Measurements from ENCODE around the gene SIX1.

SIX1 gene

DNA sequence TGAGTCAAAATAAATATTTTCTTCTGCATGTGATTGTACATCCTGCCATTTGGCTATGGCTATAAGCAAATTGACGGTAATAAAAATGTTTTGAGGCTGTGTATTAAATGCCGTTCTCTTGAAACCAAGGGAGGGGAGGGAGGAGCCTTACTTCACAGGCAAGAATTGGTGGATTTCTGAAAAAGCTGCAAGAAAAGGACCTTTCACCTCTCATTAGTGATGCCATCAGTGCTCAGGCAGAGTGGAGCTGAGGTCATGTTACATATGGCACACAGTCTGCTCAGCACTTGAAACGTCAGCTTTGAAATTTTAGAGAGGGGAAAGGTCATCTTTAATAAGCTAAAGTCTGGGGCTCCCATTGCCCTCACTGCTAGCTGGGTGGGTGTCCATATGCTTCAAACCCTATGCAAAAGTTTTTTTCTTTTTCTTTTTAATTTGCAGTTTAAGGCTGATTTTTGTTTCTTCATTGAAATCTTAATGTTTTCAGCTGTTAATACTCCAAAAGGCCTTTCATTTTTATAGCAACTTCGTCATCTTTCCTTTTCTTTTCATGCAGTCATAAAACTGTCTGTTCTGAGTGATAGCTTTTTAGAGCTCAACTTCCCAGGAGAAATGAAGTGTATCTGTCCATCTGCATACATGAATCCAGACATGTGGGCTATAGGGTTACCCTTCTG lies 9.8 kb upstream of the SIX1 start (continued):
- TF ChIP-seq, protein P1, sequence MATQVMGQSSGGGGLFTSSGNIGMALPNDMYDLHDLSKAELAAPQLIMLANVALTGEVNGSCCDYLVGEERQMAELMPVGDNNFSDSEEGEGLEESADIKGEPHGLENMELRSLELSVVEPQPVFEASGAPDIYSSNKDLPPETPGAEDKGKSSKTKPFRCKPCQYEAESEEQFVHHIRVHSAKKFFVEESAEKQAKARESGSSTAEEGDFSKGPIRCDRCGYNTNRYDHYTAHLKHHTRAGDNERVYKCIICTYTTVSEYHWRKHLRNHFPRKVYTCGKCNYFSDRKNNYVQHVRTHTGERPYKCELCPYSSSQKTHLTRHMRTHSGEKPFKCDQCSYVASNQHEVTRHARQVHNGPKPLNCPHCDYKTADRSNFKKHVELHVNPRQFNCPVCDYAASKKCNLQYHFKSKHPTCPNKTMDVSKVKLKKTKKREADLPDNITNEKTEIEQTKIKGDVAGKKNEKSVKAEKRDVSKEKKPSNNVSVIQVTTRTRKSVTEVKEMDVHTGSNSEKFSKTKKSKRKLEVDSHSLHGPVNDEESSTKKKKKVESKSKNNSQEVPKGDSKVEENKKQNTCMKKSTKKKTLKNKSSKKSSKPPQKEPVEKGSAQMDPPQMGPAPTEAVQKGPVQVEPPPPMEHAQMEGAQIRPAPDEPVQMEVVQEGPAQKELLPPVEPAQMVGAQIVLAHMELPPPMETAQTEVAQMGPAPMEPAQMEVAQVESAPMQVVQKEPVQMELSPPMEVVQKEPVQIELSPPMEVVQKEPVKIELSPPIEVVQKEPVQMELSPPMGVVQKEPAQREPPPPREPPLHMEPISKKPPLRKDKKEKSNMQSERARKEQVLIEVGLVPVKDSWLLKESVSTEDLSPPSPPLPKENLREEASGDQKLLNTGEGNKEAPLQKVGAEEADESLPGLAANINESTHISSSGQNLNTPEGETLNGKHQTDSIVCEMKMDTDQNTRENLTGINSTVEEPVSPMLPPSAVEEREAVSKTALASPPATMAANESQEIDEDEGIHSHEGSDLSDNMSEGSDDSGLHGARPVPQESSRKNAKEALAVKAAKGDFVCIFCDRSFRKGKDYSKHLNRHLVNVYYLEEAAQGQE (tag by site-specific recombination; IDR thresholded peaks at IDR 0.05), result no peak
- TF ChIP-seq SETDB1 (IDR thresholded peaks at IDR 0.05; ENCODE audit: insufficient read length, low read length) (no peak), TCF7L2 (IDR thresholded peaks at IDR 0.05; ENCODE audit: borderline replicate concordance, low read depth, low read length) (peak; percentile 98), ZNF37A (tag by site-specific recombination; IDR thresholded peaks at IDR 0.05) (no peak), ZFP37 (tag by site-specific recombination; IDR thresholded peaks at IDR 0.05) (0 out of 2 replicates have a peak, but pooled peaks have one; percentile 20), MYNN (tag by site-specific recombination; IDR thresholded peaks at IDR 0.05; ENCODE audit: borderline replicate concordance) (no peak), ZNF114 (tag by site-specific recombination; IDR thresholded peaks at IDR 0.05) (no peak), KLF1 (tag by site-specific recombination; IDR thresholded peaks at IDR 0.05) (no peak), ZNF629 (tag by site-specific recombination; IDR thresholded peaks at IDR 0.05) (peak; percentile 98), ZNF175 (tag by site-specific recombination; IDR thresholded peaks at IDR 0.05) (no peak), ZNF169 (tag by site-specific recombination; IDR thresholded peaks at IDR 0.05) (no peak), MEIS1 (CRISPR knock-in tag; IDR thresholded peaks at IDR 0.05; ENCODE audit: borderline replicate concordance) (no peak), YY1 (tag by site-specific recombination; IDR thresholded peaks at IDR 0.05) (no peak), KLF10 (tag by site-specific recombination; IDR thresholded peaks at IDR 0.05) (peak; percentile 38), ZNF391 (tag by site-specific recombination; IDR thresholded peaks at IDR 0.05; ENCODE audit: borderline replicate concordance, low read depth) (peak; percentile 72), ZNF785 (tag by site-specific recombination; IDR thresholded peaks at IDR 0.05) (no peak), ZNF423 (tag by site-specific recombination; IDR thresholded peaks at IDR 0.05) (no peak), ZNF830 (tag by site-specific recombination; IDR thresholded peaks at IDR 0.05; ENCODE audit: low read depth) (no peak), OVOL3 (tag by site-specific recombination; IDR thresholded peaks at IDR 0.05) (peak; percentile 55; the same call in 1 of the 2 replicates), ZNF555 (tag by site-specific recombination; conservative IDR thresholded peaks at IDR 0.05) (no peak), ZFP41 (tag by site-specific recombination; IDR thresholded peaks at IDR 0.05; ENCODE audit: borderline replicate concordance) (no peak), ZNF510 (tag by site-specific recombination; IDR thresholded peaks at IDR 0.05; ENCODE audit: insufficient replicate concordance) (no peak), ZNF239 (tag by site-specific recombination; IDR thresholded peaks at IDR 0.05) (no peak), ZNF248 (tag by site-specific recombination; IDR thresholded peaks at IDR 0.05) (no peak)
- TF ChIP-seq, protein P2, sequence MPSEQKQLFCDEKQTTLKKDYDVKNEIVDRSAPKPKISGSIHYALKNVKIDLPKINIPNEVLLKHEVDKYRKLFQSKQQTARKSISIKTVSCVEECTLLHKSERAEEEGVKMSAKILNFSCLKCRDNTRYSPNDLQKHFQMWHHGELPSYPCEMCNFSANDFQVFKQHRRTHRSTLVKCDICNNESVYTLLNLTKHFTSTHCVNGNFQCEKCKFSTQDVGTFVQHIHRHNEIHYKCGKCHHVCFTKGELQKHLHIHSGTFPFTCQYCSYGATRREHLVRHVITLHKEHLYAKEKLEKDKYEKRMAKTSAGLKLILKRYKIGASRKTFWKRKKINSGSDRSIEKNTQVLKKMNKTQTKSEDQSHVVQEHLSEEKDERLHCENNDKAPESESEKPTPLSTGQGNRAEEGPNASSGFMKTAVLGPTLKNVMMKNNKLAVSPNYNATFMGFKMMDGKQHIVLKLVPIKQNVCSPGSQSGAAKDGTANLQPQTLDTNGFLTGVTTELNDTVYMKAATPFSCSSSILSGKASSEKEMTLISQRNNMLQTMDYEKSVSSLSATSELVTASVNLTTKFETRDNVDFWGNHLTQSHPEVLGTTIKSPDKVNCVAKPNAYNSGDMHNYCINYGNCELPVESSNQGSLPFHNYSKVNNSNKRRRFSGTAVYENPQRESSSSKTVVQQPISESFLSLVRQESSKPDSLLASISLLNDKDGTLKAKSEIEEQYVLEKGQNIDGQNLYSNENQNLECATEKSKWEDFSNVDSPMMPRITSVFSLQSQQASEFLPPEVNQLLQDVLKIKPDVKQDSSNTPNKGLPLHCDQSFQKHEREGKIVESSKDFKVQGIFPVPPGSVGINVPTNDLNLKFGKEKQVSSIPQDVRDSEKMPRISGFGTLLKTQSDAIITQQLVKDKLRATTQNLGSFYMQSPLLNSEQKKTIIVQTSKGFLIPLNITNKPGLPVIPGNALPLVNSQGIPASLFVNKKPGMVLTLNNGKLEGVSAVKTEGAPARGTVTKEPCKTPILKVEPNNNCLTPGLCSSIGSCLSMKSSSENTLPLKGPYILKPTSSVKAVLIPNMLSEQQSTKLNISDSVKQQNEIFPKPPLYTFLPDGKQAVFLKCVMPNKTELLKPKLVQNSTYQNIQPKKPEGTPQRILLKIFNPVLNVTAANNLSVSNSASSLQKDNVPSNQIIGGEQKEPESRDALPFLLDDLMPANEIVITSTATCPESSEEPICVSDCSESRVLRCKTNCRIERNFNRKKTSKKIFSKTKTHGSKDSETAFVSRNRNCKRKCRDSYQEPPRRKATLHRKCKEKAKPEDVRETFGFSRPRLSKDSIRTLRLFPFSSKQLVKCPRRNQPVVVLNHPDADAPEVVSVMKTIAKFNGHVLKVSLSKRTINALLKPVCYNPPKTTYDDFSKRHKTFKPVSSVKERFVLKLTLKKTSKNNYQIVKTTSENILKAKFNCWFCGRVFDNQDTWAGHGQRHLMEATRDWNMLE (tag by site-specific recombination; conservative IDR thresholded peaks at IDR 0.05; ENCODE audit: low read depth), result 0 out of 2 replicates have a peak, but pooled peaks have one; percentile 7
- TF ChIP-seq, protein P3, sequence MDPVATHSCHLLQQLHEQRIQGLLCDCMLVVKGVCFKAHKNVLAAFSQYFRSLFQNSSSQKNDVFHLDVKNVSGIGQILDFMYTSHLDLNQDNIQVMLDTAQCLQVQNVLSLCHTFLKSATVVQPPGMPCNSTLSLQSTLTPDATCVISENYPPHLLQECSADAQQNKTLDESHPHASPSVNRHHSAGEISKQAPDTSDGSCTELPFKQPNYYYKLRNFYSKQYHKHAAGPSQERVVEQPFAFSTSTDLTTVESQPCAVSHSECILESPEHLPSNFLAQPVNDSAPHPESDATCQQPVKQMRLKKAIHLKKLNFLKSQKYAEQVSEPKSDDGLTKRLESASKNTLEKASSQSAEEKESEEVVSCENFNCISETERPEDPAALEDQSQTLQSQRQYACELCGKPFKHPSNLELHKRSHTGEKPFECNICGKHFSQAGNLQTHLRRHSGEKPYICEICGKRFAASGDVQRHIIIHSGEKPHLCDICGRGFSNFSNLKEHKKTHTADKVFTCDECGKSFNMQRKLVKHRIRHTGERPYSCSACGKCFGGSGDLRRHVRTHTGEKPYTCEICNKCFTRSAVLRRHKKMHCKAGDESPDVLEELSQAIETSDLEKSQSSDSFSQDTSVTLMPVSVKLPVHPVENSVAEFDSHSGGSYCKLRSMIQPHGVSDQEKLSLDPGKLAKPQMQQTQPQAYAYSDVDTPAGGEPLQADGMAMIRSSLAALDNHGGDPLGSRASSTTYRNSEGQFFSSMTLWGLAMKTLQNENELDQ (tag by site-specific recombination; IDR thresholded peaks at IDR 0.05; ENCODE audit: low read depth), result no peak
- TF ChIP-seq, protein P4, sequence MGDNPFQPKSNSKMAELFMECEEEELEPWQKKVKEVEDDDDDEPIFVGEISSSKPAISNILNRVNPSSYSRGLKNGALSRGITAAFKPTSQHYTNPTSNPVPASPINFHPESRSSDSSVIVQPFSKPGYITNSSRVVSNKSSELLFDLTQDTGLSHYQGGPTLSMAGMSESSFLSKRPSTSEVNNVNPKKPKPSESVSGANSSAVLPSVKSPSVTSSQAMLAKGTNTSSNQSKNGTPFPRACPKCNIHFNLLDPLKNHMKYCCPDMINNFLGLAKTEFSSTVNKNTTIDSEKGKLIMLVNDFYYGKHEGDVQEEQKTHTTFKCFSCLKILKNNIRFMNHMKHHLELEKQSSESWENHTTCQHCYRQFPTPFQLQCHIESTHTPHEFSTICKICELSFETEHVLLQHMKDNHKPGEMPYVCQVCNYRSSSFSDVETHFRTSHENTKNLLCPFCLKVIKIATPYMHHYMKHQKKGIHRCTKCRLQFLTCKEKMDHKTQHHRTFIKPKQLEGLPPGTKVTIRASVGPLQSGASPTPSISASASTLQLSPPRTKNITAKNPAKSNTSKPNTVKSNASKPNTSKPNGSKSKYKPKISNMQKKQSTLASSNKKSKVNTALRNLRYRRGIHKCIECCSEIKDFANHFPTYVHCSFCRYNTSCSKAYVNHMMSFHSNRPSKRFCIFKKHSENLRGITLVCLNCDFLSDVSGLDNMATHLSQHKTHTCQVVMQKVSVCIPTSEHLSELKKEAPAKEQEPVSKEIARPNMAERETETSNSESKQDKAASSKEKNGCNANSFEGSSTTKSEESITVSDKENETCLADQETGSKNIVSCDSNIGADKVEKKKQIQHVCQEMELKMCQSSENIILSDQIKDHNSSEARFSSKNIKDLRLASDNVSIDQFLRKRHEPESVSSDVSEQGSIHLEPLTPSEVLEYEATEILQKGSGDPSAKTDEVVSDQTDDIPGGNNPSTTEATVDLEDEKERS (tag by site-specific recombination; IDR thresholded peaks at IDR 0.05), result no peak
